ENCODE results near the gene TMEM253. TPM values are rescaled to one million over a fixed set of nuclear protein-coding genes. Genes with fewer than 3 reads are reported as not detected.

The TMEM253 gene
- total RNA-seq, 2 donors from 2014 or later, result 1.3 TPM; not detected in 1

- intact Hi-C loops (cut with DNase I), result no loop called here
- Histone ChIP-seq H3K4me3 (no peak overlapping the region), H3K4me1 (peaks cover 28% of the 10 kb centered on the region), H3K27ac (no peak overlapping the region), H3K36me3 (replicated peaks in 1 of 2; ENCODE audit: insufficient read depth in 1 of 2, low read depth in 2 of 2) (no peaks in the 10 kb centered on the region), H3K27me3 (no peaks in the 10 kb centered on the region), H3K9me3 (no peaks in the 10 kb centered on the region)
- no peak for TF ChIP-seq POLR2A (IDR thresholded peaks at IDR 0.05)
- no peak for TF ChIP-seq CTCF (IDR thresholded peaks at IDR 0.05)
- DNase-seq, result no peak
- no peak for ATAC-seq
- 94 to 96% methylated on average over 4 of the region's 4 CpGs for WGBS, 2 donors
Observed at GRCh38 chr14:21108791-21109190, 7.9 kb downstream of the TMEM253 start.

- no peak for TF ChIP-seq POLR2A (IDR thresholded peaks at IDR 0.05)
- Histone ChIP-seq H3K27ac (no peak overlapping the region), H3K4me3 (no peak overlapping the region), H3K27me3 (no peaks in the 10 kb centered on the region), H3K9me3 (no peaks in the 10 kb centered on the region), H3K4me1 (peaks cover 25% of the 10 kb centered on the region), H3K36me3 (replicated peaks in 1 of 2; ENCODE audit: insufficient read depth in 1 of 2, low read depth in 2 of 2) (no peaks in the 10 kb centered on the region)
- DNase-seq, result no peak
- WGBS, 2 donors, result 72 to 78% methylated on average over 6 of the region's 6 CpGs
- intact Hi-C loops (cut with DNase I), result no loop called here
- no peak for ATAC-seq
Observed at GRCh38 chr14:21109377-21110138, 8.7 kb downstream of the TMEM253 start.

GRCh38 chr14:21112255-21112654 lies 11.4 kb downstream of the TMEM253 start:
- no peaks in the 10 kb centered on the region for H3K27me3 ChIP-seq
- 75 to 77% methylated on average over 4 of the region's 4 CpGs for WGBS, 2 donors
- no peak overlapping the region for H3K27ac ChIP-seq
- DNase-seq (no peak), ATAC-seq (no peak)
- no peaks in the 10 kb centered on the region for H3K9me3 ChIP-seq
- intact Hi-C loops (cut with DNase I), result no loop called here
- no peak overlapping the region for H3K4me3 ChIP-seq
- H3K4me1 ChIP-seq, result no peaks in the 10 kb centered on the region
- H3K36me3 ChIP-seq (replicated peaks in 1 of 2; ENCODE audit: insufficient read depth in 1 of 2, low read depth in 2 of 2), result no peaks in the 10 kb centered on the region
- no peak for TF ChIP-seq POLR2A (IDR thresholded peaks at IDR 0.05)
- no peak for TF ChIP-seq CTCF (IDR thresholded peaks at IDR 0.05)

- WGBS, 2 donors, result 85 to 86% methylated on average over 2 of the region's 2 CpGs
- intact Hi-C loops (cut with DNase I), result no loop called here
- Histone ChIP-seq H3K4me1 (no peaks in the 10 kb centered on the region), H3K36me3 (replicated peaks in 1 of 2; ENCODE audit: insufficient read depth in 1 of 2, low read depth in 2 of 2) (no peaks in the 10 kb centered on the region), H3K4me3 (no peak overlapping the region), H3K9me3 (no peaks in the 10 kb centered on the region), H3K27ac (no peak overlapping the region), H3K27me3 (no peaks in the 10 kb centered on the region)
- ATAC-seq (no peak), DNase-seq (no peak)
- TF ChIP-seq CTCF (IDR thresholded peaks at IDR 0.05), result no peak
- TF ChIP-seq POLR2A (IDR thresholded peaks at IDR 0.05), result no peak
Observed at GRCh38 chr14:21113369-21113768, 12.5 kb downstream of the TMEM253 start.

- TF ChIP-seq POLR2A (IDR thresholded peaks at IDR 0.05), result no peak
- no peak for TF ChIP-seq CTCF (IDR thresholded peaks at IDR 0.05)
- 84 to 93% methylated on average over 3 of the region's 3 CpGs for WGBS, 2 donors
- Histone ChIP-seq H3K9me3 (no peaks in the 10 kb centered on the region), H3K4me1 (no peaks in the 10 kb centered on the region), H3K27me3 (no peaks in the 10 kb centered on the region), H3K27ac (no peak overlapping the region), H3K36me3 (replicated peaks in 1 of 2; ENCODE audit: insufficient read depth in 1 of 2, low read depth in 2 of 2) (no peaks in the 10 kb centered on the region), H3K4me3 (no peak overlapping the region)
- DNase-seq (no peak), ATAC-seq (no peak)
- intact Hi-C loops (cut with DNase I), result no loop called here
Observed at GRCh38 chr14:21118933-21119332, 18.1 kb downstream of the TMEM253 start.
